AG09309 (cell line): Measurements from ENCODE around the gene ADCY1.

Experiments used
- DNase-seq: peaks from one replicate; pipeline ENCODE4 v3.0.0-alpha.2; 2010; ENCODE audit warnings: low read depth
- H3K4me3 ChIP-seq: 2 replicates; pipeline ENCODE4 v1.5.1; 2011; ENCODE audit warnings: mild to moderate bottlenecking, low read depth, low read length, moderate library complexity; ENCODE audit not compliant: control insufficient read depth
- TF ChIP-seq, protein P1 (sequence below): IDR thresholded peaks from 2 replicates; pipeline ENCODE4 v1.5.1; 2011; ENCODE audit warnings: mild to moderate bottlenecking, low read depth, low read length, inconsistent platforms; ENCODE audit not compliant: insufficient read depth, control insufficient read depth; ENCODE audit errors: missing control alignments

Gene ADCY1

DNA sequence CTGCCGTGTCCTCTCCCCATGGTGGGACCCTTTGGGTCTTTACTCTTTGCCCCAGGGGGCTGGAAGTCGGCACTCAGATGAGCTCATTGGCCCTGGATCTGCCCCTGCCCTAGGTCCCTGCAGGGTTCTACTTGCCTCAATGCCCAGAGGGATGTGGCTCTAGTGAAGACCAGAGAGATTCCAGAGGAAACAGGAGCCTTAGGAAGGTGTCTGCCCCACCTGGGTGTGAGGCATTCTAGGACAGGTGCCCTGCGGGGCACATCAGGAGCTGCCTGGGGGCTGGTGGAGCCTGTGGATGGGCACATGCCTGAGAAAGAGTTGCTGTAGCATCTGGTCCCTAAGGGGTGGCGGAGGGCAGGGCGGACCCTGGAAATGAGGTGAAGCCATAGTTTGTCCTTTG lies 128.6 kb downstream of the ADCY1 start:
- DNase-seq = no peak
- H3K4me3 ChIP-seq = no peak overlapping the region
- TF ChIP-seq, protein P1, sequence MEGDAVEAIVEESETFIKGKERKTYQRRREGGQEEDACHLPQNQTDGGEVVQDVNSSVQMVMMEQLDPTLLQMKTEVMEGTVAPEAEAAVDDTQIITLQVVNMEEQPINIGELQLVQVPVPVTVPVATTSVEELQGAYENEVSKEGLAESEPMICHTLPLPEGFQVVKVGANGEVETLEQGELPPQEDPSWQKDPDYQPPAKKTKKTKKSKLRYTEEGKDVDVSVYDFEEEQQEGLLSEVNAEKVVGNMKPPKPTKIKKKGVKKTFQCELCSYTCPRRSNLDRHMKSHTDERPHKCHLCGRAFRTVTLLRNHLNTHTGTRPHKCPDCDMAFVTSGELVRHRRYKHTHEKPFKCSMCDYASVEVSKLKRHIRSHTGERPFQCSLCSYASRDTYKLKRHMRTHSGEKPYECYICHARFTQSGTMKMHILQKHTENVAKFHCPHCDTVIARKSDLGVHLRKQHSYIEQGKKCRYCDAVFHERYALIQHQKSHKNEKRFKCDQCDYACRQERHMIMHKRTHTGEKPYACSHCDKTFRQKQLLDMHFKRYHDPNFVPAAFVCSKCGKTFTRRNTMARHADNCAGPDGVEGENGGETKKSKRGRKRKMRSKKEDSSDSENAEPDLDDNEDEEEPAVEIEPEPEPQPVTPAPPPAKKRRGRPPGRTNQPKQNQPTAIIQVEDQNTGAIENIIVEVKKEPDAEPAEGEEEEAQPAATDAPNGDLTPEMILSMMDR = no peak

DNA sequence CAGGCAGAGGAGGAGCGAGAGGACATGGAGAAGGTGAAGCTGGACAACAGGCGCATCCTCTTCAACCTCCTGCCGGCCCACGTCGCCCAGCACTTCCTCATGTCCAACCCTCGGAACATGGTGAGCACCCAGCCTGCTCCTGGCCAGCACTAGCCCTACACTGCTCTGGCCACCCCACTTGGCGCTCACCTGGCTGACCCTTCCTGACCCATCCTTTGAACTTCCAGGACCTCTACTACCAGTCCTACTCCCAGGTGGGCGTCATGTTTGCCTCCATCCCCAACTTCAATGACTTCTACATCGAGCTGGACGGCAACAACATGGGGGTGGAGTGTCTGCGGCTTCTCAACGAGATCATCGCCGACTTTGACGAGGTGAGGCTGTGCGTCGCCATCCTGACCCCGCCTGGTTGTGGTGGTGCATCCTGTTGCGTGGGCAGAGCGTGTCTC lies 129.2 kb downstream of the ADCY1 start:
- no peak for DNase-seq
- TF ChIP-seq, protein P1 = no peak
- H3K4me3 ChIP-seq = no peak overlapping the region

DNA sequence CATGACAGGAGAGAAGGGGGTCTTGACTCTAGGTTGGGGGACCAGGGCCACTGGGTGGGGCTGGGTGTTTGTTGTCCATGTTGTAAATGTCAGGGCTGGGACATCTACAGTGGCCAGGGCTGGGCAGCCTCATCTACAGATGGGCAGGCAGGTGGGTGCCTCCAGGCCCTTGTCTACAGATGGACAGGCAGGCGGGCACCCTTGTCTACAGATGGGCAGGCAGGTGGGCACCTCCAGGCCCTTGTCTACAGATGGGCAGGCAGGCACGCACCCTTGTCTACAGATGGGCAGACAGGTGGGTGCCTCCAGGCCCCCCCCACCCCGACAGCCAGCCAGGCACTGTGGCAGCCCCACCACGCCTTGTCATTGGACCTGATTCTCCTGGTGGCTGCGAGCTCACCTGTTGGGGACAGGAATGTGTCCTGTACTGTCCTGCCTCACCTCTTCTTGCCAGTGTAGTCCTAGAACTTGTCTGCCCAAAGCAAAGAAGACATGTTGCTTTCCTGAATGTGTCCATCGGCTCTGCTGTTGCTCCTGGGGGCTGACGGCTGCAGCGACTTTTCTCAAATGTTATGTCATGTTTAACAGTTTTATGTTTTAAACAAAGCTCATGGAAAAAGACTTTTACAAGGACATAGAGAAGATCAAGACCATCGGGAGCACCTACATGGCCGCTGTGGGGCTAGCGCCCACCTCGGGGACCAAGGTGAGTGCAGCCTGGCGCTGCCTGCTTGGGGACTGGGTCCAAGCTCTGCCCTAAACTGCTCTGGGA lies 129.9 kb downstream of the ADCY1 start:
- no peak for DNase-seq
- H3K4me3 ChIP-seq = no peak overlapping the region
- TF ChIP-seq, protein P1 = no peak

DNA sequence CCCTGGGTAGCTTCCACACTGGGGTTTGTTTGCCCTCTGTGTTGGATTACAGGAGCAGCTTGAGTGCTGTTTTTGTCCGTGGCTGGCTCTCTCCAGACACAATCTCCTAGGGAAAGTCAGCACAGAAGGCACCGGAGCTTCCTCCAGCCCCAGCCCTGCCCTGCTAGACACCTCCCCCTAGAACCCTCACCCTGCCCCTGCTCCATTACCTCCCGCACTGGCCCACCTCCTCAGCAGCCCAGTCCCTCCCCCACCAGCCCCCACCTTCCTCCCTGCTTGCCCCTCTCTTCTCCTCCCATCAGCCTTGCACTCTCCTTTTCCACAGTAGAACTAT lies 130.5 kb downstream of the ADCY1 start:
- TF ChIP-seq, protein P1 = no peak
- H3K4me3 ChIP-seq = no peak overlapping the region
- no peak for DNase-seq

DNA sequence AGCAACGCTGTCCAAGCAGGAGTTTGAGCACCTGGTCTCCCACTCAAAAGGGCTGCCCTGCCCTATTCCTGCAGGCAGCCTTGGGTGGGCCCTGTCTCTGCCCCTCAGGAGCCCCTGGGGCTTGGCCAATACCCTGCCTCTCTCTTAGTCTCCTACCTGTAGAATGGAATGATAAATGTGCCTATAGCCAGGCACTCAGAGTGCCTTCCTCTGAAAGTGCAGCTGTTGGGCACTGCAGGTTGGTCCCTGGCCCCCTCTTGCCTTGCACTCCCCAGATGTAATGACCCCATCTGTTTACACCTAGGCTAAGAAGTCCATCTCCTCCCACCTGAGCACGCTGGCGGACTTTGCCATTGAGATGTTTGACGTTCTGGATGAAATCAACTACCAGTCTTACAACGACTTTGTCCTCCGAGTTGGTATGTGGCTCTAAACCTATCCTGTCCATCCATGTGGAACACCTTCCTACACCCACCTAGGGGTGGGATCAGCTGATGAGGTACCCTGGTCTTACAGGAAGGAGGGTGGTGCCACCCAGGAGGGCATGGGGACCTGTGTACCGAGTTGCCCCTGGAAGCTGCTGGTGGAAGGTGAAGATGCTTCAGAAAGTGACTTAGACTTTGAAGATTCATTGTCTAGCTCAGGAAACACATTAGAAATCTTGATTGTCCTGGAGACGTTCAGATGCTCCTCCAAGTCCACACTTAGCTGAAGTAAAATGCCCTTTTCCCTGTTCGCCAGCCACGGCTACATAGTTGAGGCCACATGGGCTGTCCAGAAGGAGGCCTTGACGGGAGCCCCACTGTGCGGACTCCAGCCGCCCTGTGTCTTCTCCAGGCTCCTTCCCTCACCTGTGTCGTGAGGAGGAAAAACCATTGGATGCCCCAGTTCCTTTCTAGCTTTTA lies 134.1 kb downstream of the ADCY1 start:
- H3K4me3 ChIP-seq = no peak overlapping the region
- TF ChIP-seq, protein P1 = no peak
- no peak for DNase-seq

DNA sequence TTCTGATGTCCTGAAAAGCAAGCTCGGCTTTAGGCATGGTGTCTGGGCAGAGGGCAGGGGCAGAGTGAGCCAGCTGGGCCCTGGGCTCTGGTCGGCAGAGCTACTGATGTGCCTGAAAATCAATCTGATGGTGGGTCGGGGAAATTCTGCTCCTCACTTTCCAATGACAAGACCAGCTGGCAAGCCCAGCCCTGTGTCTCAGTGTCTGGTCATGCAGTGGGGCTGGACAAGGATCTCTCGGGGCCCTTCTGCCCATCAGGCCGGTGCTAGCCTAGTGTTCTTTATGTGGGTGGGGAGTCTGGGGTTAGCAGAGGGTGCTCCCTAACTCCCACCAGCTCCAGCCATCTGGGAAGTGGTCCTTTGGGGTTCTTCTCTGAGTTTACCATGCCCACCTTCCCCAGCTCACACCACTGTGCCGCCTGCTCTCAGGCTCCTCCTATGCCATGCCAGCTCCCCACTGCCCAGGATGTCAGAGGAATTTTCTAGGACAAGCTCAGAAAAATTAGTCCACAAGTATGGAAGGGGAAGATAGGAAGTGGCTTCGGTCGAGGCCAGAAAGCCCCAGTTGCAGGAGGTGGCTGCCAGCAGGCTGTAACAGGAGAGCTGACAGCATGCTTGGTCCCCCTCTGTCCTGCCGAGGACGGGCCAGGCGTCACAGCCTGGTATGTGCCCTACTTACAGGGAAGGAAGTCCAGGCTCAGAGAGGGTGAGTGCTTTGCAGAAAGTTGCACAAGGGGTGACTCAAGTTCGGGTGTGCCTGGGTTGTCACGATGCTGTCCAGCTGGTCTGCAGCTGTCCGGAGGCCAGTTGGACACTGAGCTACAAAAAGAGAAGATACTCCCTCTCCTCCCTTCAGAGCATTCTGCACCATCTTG lies 135.2 kb downstream of the ADCY1 start:
- no peak overlapping the region for H3K4me3 ChIP-seq
- TF ChIP-seq, protein P1 = no peak
- DNase-seq = no peak
